HG02885 (cell line): Measurements from ENCODE around the gene C6orf120.

Experiments used
- ATAC-seq: cut with Tn5 transposase; IDR thresholded peaks from one replicate; pipeline ENCODE4 v1.9.1; 2021; ENCODE audit warnings: mild to moderate bottlenecking; ENCODE audit not compliant: unreplicated experiment, poor library complexity

Gene C6orf120

GRCh38 chr6:169701954-169702839 lies at the start of gene C6orf120, which contains the start of gene WDR27:
C6orf120 (plus strand) TSS chr6:169702126; CDS start chr6:169702460, 334 bp downstream.
WDR27 (minus strand) TSS chr6:169702029; CDS start chr6:169689005, 13,024 bp downstream.
- ATAC-seq: peak; percentile 92

GRCh38 chr6:169652896-169653295 lies 49.0 kb upstream of the C6orf120 start:
- ATAC-seq: no peak

- no peak for ATAC-seq
Measured at GRCh38 chr6:169653691-169654090, 48.2 kb upstream of the C6orf120 start.

GRCh38 chr6:169654598-169655391 lies 47.1 kb upstream of the C6orf120 start:
- ATAC-seq: peak; percentile 89

- no peak for ATAC-seq
Measured at GRCh38 chr6:169656546-169657283, 45.2 kb upstream of the C6orf120 start.

- no peak for ATAC-seq
Measured at GRCh38 chr6:169657284-169657610, 44.7 kb upstream of the C6orf120 start.

- no peak for ATAC-seq
Measured at GRCh38 chr6:169659820-169660610, 41.9 kb upstream of the C6orf120 start.

- no peak for ATAC-seq
Measured at GRCh38 chr6:169660751-169661390, 41.1 kb upstream of the C6orf120 start.

GRCh38 chr6:169661391-169661756 lies 40.6 kb upstream of the C6orf120 start:
- no peak for ATAC-seq

- ATAC-seq: no peak
Measured at GRCh38 chr6:169663468-169663867, 38.5 kb upstream of the C6orf120 start.

GRCh38 chr6:169664227-169664626 lies 37.7 kb upstream of the C6orf120 start:
- no peak for ATAC-seq

GRCh38 chr6:169665289-169665688 lies 36.6 kb upstream of the C6orf120 start:
- no peak for ATAC-seq

GRCh38 chr6:169666441-169666840 lies 35.5 kb upstream of the C6orf120 start:
- ATAC-seq: no peak

- ATAC-seq: no peak
Measured at GRCh38 chr6:169667716-169668115, 34.2 kb upstream of the C6orf120 start.

GRCh38 chr6:169668203-169668847 lies 33.6 kb upstream of the C6orf120 start:
- no peak for ATAC-seq

- ATAC-seq: no peak
Measured at GRCh38 chr6:169669147-169669546, 32.8 kb upstream of the C6orf120 start.

GRCh38 chr6:169669889-169670288 lies 32.0 kb upstream of the C6orf120 start:
- ATAC-seq: no peak

- no peak for ATAC-seq
Measured at GRCh38 chr6:169671563-169671962, 30.4 kb upstream of the C6orf120 start.

- no peak for ATAC-seq
Measured at GRCh38 chr6:169675011-169675410, 26.9 kb upstream of the C6orf120 start.
